Trophoblast cell (in vitro differentiated cells and primary cell): ENCODE measurements around the gene SPOP.
A peak's percentile ranks its signal among the peaks of the same experiment; 100 is the strongest.

Source experiments
- DNase-seq, 2 donors: peaks; one replicate each; pipeline ENCODE4 v3.0.0-alpha.2; 2016
- H2AFZ ChIP-seq: 2 replicates; pipeline ENCODE4 v1.6.1; 2013; ENCODE audit warnings: low read length, moderate library complexity, mild to moderate bottlenecking; ENCODE audit not compliant: insufficient read depth, poor library complexity
- H2AK5ac ChIP-seq: 2 replicates; pipeline ENCODE4 v1.6.1; 2013; ENCODE audit warnings: mild to moderate bottlenecking, low read length
- H2BK120ac ChIP-seq: 2 replicates; pipeline ENCODE4 v1.6.1; 2013; ENCODE audit warnings: low read length, mild to moderate bottlenecking, moderate library complexity; ENCODE audit not compliant: insufficient read depth, poor library complexity
- H2BK12ac ChIP-seq: 2 replicates; pipeline ENCODE4 v1.6.1; 2013; ENCODE audit warnings: mild to moderate bottlenecking, low read length, moderate library complexity
- H2BK5ac ChIP-seq: 2 replicates; pipeline ENCODE4 v1.6.1; 2013; ENCODE audit warnings: low read length, low read depth, moderate library complexity, mild to moderate bottlenecking; ENCODE audit not compliant: poor library complexity
- H3K14ac ChIP-seq: 2 replicates; pipeline ENCODE4 v1.6.1; 2013; ENCODE audit warnings: mild to moderate bottlenecking, low read length
- H3K18ac ChIP-seq: 2 replicates; pipeline ENCODE4 v1.6.1; 2013; ENCODE audit warnings: mild to moderate bottlenecking, low read length
- H3K23ac ChIP-seq: 2 replicates; pipeline ENCODE4 v1.6.1; 2013; ENCODE audit warnings: low read length
- H3K27ac ChIP-seq: 2 replicates; pipeline ENCODE4 v1.5.1; 2013; ENCODE audit warnings: low read depth, mild to moderate bottlenecking, inconsistent platforms, low read length, moderate library complexity
- H3K27me3 ChIP-seq: 2 replicates; pipeline ENCODE4 v1.6.1; 2013; ENCODE audit warnings: inconsistent platforms, mild to moderate bottlenecking, low read length, moderate library complexity; ENCODE audit not compliant: insufficient read depth
- H3K36me3 ChIP-seq, 2 experiments: 1 replicate in 1 of 2; 2 replicates in 1 of 2; pipeline ENCODE4 v1.6.1; 2013; ENCODE audit warnings: low read length in 2 of 2, mild to moderate bottlenecking in 2 of 2, moderate library complexity in 1 of 2; ENCODE audit not compliant: insufficient read depth in 2 of 2, control insufficient read depth in 1 of 2
- H3K4ac ChIP-seq: 2 replicates; pipeline ENCODE4 v1.6.1; 2013; ENCODE audit warnings: low read depth, mild to moderate bottlenecking, low read length, moderate library complexity
- H3K4me1 ChIP-seq, 2 experiments: 1 replicate in 1 of 2; 2 replicates in 1 of 2; pipeline ENCODE4 v1.6.1; 2013; ENCODE audit warnings: low read length in 2 of 2, mild to moderate bottlenecking in 2 of 2, moderate library complexity in 1 of 2; ENCODE audit not compliant: insufficient read depth in 2 of 2, control insufficient read depth in 1 of 2
- H3K4me2 ChIP-seq: 2 replicates; pipeline ENCODE4 v1.6.1; 2013; ENCODE audit warnings: inconsistent platforms, mild to moderate bottlenecking, low read length, moderate library complexity
- H3K4me3 ChIP-seq: 2 replicates; pipeline ENCODE4 v1.5.1; 2013; ENCODE audit warnings: mild to moderate bottlenecking, low read depth, low read length, inconsistent platforms
- H3K79me1 ChIP-seq: one replicate; pipeline ENCODE4 v1.6.1; 2013; ENCODE audit warnings: low read length
- H3K79me2 ChIP-seq: 2 replicates; pipeline ENCODE4 v1.6.1; 2013; ENCODE audit warnings: low read length, mild to moderate bottlenecking; ENCODE audit not compliant: control insufficient read depth, insufficient read depth, poor library complexity
- H3K9ac ChIP-seq: 2 replicates; pipeline ENCODE4 v1.6.1; 2013; ENCODE audit warnings: mild to moderate bottlenecking, low read length
- H3K9me3 ChIP-seq: 2 replicates; pipeline ENCODE4 v1.6.1; 2013; ENCODE audit warnings: low read depth, mild to moderate bottlenecking, control low read depth, inconsistent platforms, low read length; ENCODE audit not compliant: insufficient read depth
- H4K12ac ChIP-seq: 2 replicates; pipeline ENCODE4 v1.6.1; 2013; ENCODE audit warnings: low read depth, mild to moderate bottlenecking, low read length, moderate library complexity
- H4K8ac ChIP-seq: 2 replicates; pipeline ENCODE4 v1.6.1; 2013; ENCODE audit warnings: low read depth, mild to moderate bottlenecking, low read length, moderate library complexity
- H4K91ac ChIP-seq: one replicate; pipeline ENCODE4 v1.6.1; 2013; ENCODE audit warnings: low read depth, mild to moderate bottlenecking, low read length, moderate library complexity
- WGBS: extraction: QIAGEN DNeasy Blood & Tissue Kit; methylation state at CpG from one replicate; pipeline ENCODE4 v1.1.7; 2013; ENCODE audit warnings: missing lambda C conversion rate; ENCODE audit not compliant: insufficient read length, insufficient coverage; ENCODE audit errors: extremely low coverage; 5-methylcytosine and 5-hydroxymethylcytosine counted together

The SPOP gene

GRCh38 chr17:49587366-49588073 lies 90.4 kb downstream of the SPOP start:
- no peaks in the 10 kb centered on the region for H3K79me2 ChIP-seq
- peaks cover 0 to 2% of the 10 kb centered on the region in 2 experiments for H3K36me3 ChIP-seq
- no peak overlapping the region for H2AK5ac ChIP-seq
- H2BK5ac ChIP-seq = no peak overlapping the region
- no peak overlapping the region for H3K4ac ChIP-seq
- no CpG with 5 or more reads among the region's 12 CpGs for WGBS
- peaks cover 0 to 2% of the 10 kb centered on the region in 2 experiments for H3K4me1 ChIP-seq
- no peak overlapping the region for H4K91ac ChIP-seq
- no peak overlapping the region for H3K27ac ChIP-seq
- no peak overlapping the region for H2BK120ac ChIP-seq
- H3K18ac ChIP-seq = no peak overlapping the region
- H2BK12ac ChIP-seq = no peak overlapping the region
- H3K4me3 ChIP-seq = no peak overlapping the region
- no peak overlapping the region for H3K9ac ChIP-seq
- H3K23ac ChIP-seq = no peak overlapping the region
- H3K14ac ChIP-seq = no peak overlapping the region
- no peaks in the 10 kb centered on the region for H3K9me3 ChIP-seq
- H3K4me2 ChIP-seq = no peak overlapping the region
- DNase-seq = peak; percentile 84 to 89
- H2AFZ ChIP-seq = no peak overlapping the region
- H3K27me3 ChIP-seq = no peaks in the 10 kb centered on the region
- no peaks in the 10 kb centered on the region for H3K79me1 ChIP-seq
- H4K8ac ChIP-seq = no peak overlapping the region
- no peak overlapping the region for H4K12ac ChIP-seq

- H3K9ac ChIP-seq = no peak overlapping the region
- no peak overlapping the region for H4K91ac ChIP-seq
- no peak overlapping the region for H3K14ac ChIP-seq
- H2AFZ ChIP-seq = no peak overlapping the region
- no peak overlapping the region for H4K8ac ChIP-seq
- no peaks in the 10 kb centered on the region for H3K9me3 ChIP-seq
- H3K23ac ChIP-seq = no peak overlapping the region
- H2BK120ac ChIP-seq = no peak overlapping the region
- H3K18ac ChIP-seq = no peak overlapping the region
- H3K4ac ChIP-seq = no peak overlapping the region
- H3K36me3 ChIP-seq = peaks cover 0 to 2% of the 10 kb centered on the region in 2 experiments
- H2BK5ac ChIP-seq = no peak overlapping the region
- no peaks in the 10 kb centered on the region for H3K27me3 ChIP-seq
- peak; percentile 68 to 75 for DNase-seq
- no peak overlapping the region for H3K4me2 ChIP-seq
- no peaks in the 10 kb centered on the region for H3K79me1 ChIP-seq
- no CpG with 5 or more reads among the region's 3 CpGs for WGBS
- H3K4me3 ChIP-seq = no peak overlapping the region
- no peak overlapping the region for H2AK5ac ChIP-seq
- no peak overlapping the region for H2BK12ac ChIP-seq
- no peaks in the 10 kb centered on the region for H3K79me2 ChIP-seq
- H3K4me1 ChIP-seq = peaks cover 0 to 2% of the 10 kb centered on the region in 2 experiments
- H3K27ac ChIP-seq = no peak overlapping the region
- no peak overlapping the region for H4K12ac ChIP-seq
Observed at GRCh38 chr17:49585422-49586027, 92.4 kb downstream of the SPOP start.

GRCh38 chr17:49583889-49584288 lies 94.0 kb downstream of the SPOP start:
- Histone ChIP-seq H3K27ac (no peak overlapping the region), H3K4me3 (no peak overlapping the region), H3K14ac (no peak overlapping the region), H3K79me1 (no peaks in the 10 kb centered on the region), H2BK120ac (no peak overlapping the region), H3K4me1 (peaks cover 0 to 2% of the 10 kb centered on the region in 2 experiments), H4K91ac (no peak overlapping the region), H3K9ac (no peak overlapping the region), H3K79me2 (no peaks in the 10 kb centered on the region), H4K8ac (no peak overlapping the region), H3K36me3 (peaks cover 0 to 2% of the 10 kb centered on the region in 2 experiments), H3K27me3 (no peaks in the 10 kb centered on the region), H2BK12ac (no peak overlapping the region), H4K12ac (no peak overlapping the region), H2AFZ (no peak overlapping the region), H3K4me2 (no peak overlapping the region), H2AK5ac (no peak overlapping the region), H3K4ac (no peak overlapping the region), H2BK5ac (no peak overlapping the region), H3K23ac (no peak overlapping the region), H3K9me3 (no peaks in the 10 kb centered on the region), H3K18ac (no peak overlapping the region)
- WGBS = no CpG with 5 or more reads among the region's 4 CpGs
- DNase-seq = peak in 1 of 2 donors; percentile 38

- Histone ChIP-seq H3K27ac (no peak overlapping the region), H3K9ac (no peak overlapping the region), H2AK5ac (no peak overlapping the region), H3K4me1 (peaks cover 0 to 2% of the 10 kb centered on the region in 2 experiments), H3K27me3 (no peaks in the 10 kb centered on the region), H3K4me3 (no peak overlapping the region), H3K23ac (no peak overlapping the region), H3K14ac (no peak overlapping the region), H3K4ac (no peak overlapping the region), H3K9me3 (peaks cover 4% of the 10 kb centered on the region), H2BK5ac (no peak overlapping the region), H3K18ac (no peak overlapping the region), H2BK120ac (no peak overlapping the region), H3K4me2 (no peak overlapping the region), H4K91ac (no peak overlapping the region), H3K79me1 (no peaks in the 10 kb centered on the region), H4K8ac (no peak overlapping the region), H3K79me2 (no peaks in the 10 kb centered on the region), H3K36me3 (peaks cover 0 to 2% of the 10 kb centered on the region in 2 experiments), H2AFZ (no peak overlapping the region), H4K12ac (no peak overlapping the region), H2BK12ac (no peak overlapping the region)
- no peak for DNase-seq
- WGBS = no CpG with 5 or more reads among the region's 5 CpGs
Observed at GRCh38 chr17:49583226-49583625, 94.7 kb downstream of the SPOP start.
